Activated CD4-positive, alpha-beta T cell treated with anti-CD3 and anti-CD28 coated beads, Interleukin-2, amount 10 ng/mL, durations not matched to agents 24 days and 14 days (primary cell): Measurements from ENCODE around the gene FANCD2OS. TPM values are rescaled to one million over a fixed set of nuclear protein-coding genes. Genes with fewer than 3 reads are reported as not detected.
A peak's percentile ranks its signal among the peaks of the same experiment; 100 is the strongest.
"Not testable (repeated sequence)": the region's sequence is repeated elsewhere in the genome, so short reads cannot be mapped to it uniquely, and the experiment has no call there.

Experiments
- DNase-seq: peaks from one replicate; pipeline ENCODE4 v3.0.0; 2022
- H3K27ac Mint-ChIP-seq: one replicate; pipeline ENCODE4 v1.8.0; 2022; ENCODE audit warnings: mild to moderate bottlenecking, mixed read lengths
- H3K27me3 Mint-ChIP-seq: one replicate; pipeline ENCODE4 v1.8.0; 2022; ENCODE audit warnings: mixed read lengths
- H3K36me3 Mint-ChIP-seq: one replicate; pipeline ENCODE4 v1.8.0; 2022; ENCODE audit warnings: low read depth, mild to moderate bottlenecking, mixed read lengths
- H3K4me1 Mint-ChIP-seq: one replicate; pipeline ENCODE4 v1.8.0; 2021; ENCODE audit warnings: mixed read lengths
- H3K4me3 Mint-ChIP-seq: one replicate; pipeline ENCODE4 v1.8.0; 2022; ENCODE audit warnings: mild to moderate bottlenecking, moderate library complexity, mixed read lengths
- H3K9me3 Mint-ChIP-seq: one replicate; pipeline ENCODE4 v1.8.0; 2021; ENCODE audit warnings: mixed read lengths
- intact Hi-C: fragments of 100-400 bp; cut with micrococcal nuclease; formaldehyde crosslinking; loops from one replicate; pipeline ENCODE4 v1.15.1; 2023
- total RNA-seq: library from RNA; stranded (reverse); gene quantifications from 2 replicates; pipeline ENCODE4 v1.2.3, GENCODE V29; 2022

FANCD2OS gene, protein sequence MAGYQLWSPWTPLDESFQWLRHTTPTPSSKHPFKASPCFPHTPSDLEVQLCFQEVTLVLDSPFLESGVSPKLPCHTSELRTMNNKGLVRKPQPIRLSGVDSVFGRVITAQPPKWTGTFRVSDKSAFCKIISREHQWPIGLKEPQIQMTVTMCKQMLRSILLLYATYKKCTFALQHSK
- not detected in 2 replicates for total RNA-seq

DNA sequence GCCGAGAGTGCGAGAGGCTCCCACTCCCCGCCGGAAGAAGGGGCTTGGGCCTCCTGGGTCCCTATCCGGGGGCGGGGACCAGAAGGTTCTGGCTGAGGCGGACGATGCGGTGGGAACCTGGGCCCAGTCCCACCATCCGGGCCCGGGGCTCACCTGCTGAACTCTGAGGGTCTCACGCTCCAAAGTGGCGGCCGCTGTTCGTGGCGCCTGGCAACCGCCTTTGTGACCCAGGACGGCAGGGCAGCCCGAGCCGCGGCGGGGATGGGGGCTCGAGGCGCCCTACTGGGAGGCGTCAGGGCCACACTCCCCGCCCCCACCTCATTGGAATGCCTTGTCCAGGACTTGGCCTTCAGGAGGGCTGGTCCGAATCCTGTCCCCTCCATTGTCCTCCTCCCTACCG lies at the start of gene FANCD2OS:
Gene FANCD2OS, minus strand, starts transcription at position 165 of the 400 bp plus-strand sequence. CDS start 3,481 bp downstream, outside the sequence.
- H3K27ac Mint-ChIP-seq: no peak within 1 kb of the TSS
- no peaks in the 10 kb centered on the region for H3K4me1 Mint-ChIP-seq
- no peak for DNase-seq
- H3K36me3 Mint-ChIP-seq: no peaks in the 10 kb centered on the region
- no peak within 1 kb of the TSS for H3K4me3 Mint-ChIP-seq
- no peaks in the 10 kb centered on the region for H3K9me3 Mint-ChIP-seq
- intact Hi-C loops: no loop called here
- no peaks in the 10 kb centered on the region for H3K27me3 Mint-ChIP-seq

DNA sequence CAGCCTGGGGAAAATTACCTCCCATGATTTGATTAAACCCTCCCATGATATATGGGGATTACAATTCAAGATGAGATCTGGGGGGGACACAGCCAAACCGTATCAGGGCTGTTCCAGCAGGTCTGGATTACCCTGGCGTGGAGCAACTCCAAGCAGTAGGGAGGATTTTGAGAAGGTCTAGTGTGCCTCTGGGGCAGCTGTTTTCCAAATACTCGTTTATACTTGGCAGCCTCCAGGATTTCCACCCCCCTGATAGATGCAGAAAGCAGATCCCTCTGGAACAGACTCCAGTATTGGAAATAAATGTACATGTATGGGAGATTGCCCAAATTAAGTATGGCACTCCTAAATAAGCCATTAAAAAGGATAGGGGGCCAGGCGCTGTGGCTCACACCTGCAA lies 49.0 kb upstream of the FANCD2OS start:
- intact Hi-C loops: no loop called here
- Mint-ChIP-seq H3K4me3 (no peak overlapping the region), H3K36me3 (peaks cover 36% of the 10 kb centered on the region), H3K9me3 (peaks cover 5% of the 10 kb centered on the region), H3K27me3 (no peaks in the 10 kb centered on the region), H3K27ac (no peak overlapping the region), H3K4me1 (peaks cover 8% of the 10 kb centered on the region)
- DNase-seq: no peak

- peaks cover 46% of the 10 kb centered on the region for H3K36me3 Mint-ChIP-seq
- no peak overlapping the region for H3K4me3 Mint-ChIP-seq
- no peaks in the 10 kb centered on the region for H3K27me3 Mint-ChIP-seq
- no peak for DNase-seq
- intact Hi-C loops: no loop called here
- peak overlapping the region; percentile 53 for H3K27ac Mint-ChIP-seq
- H3K4me1 Mint-ChIP-seq: peaks cover 6% of the 10 kb centered on the region
- peaks cover 5% of the 10 kb centered on the region for H3K9me3 Mint-ChIP-seq
These were observed 47.6 kb upstream of the FANCD2OS start for GRCh38 chr3:10155658-10156057.

DNA sequence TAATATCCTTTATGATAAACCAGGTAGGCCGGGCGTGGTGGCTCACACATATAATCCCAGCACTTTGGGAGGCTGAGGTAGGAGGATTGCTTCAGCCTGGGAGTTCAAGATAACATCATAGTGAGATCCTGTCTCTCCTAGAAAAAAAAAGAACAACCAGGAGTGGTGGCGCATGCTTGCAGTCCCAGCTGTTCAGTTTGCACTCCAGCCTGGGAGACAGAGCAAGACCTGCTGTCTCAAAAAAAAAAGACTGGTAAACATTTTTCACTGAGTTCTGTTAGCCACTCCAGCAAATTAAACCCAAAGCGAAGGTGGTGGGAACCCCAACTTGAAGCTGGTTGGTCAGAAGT lies 47.0 kb upstream of the FANCD2OS start:
- no peak overlapping the region for H3K27ac Mint-ChIP-seq
- DNase-seq: no peak
- peaks cover 52% of the 10 kb centered on the region for H3K36me3 Mint-ChIP-seq
- H3K27me3 Mint-ChIP-seq: no peaks in the 10 kb centered on the region
- peaks cover 5% of the 10 kb centered on the region for H3K9me3 Mint-ChIP-seq
- H3K4me3 Mint-ChIP-seq: no peak overlapping the region
- H3K4me1 Mint-ChIP-seq: peaks cover 6% of the 10 kb centered on the region
- intact Hi-C loops: no loop called here

DNA sequence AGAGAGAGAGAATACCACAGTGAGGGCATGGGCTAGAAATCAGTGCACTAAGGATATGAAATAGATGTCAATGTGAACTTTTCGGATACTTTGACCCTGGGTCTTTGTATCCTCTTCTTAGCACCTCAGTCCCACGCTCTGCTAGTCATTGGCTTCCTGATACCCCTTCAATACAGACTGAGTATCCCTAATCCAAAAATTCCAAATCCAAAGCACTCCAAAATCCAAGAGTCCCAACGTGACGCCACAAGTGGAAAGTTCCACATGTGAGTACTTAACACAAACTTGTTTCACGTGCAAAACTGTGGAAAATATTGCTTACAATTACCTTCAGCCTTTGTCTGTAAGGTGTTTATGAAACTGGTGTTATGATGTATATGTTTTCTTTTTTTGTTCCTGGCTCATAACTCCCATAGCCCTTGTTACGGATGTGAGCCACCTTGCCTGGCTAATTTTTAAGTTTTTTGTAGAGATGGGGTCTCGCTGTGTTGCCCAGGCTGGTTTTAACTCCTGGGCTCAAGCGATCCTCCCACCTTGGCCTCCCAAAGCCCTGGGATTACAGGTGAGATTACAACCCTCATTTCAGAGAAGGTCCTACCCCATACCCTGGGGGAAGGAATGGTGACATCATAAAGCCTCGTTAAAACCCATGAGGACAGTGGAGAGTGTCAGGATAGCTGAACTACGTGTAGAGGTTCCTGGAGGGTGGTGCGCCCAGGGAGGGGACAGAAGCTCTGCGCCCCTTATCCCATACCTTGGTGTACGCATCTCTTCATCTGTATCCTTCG lies 46.5 kb upstream of the FANCD2OS start:
- intact Hi-C loops: no loop called here
- peaks cover 57% of the 10 kb centered on the region for H3K36me3 Mint-ChIP-seq
- H3K9me3 Mint-ChIP-seq: peaks cover 5% of the 10 kb centered on the region
- no peak overlapping the region for H3K4me3 Mint-ChIP-seq
- H3K4me1 Mint-ChIP-seq: peaks cover 8% of the 10 kb centered on the region
- H3K27me3 Mint-ChIP-seq: no peaks in the 10 kb centered on the region
- no peak overlapping the region for H3K27ac Mint-ChIP-seq
- no peak for DNase-seq

DNA sequence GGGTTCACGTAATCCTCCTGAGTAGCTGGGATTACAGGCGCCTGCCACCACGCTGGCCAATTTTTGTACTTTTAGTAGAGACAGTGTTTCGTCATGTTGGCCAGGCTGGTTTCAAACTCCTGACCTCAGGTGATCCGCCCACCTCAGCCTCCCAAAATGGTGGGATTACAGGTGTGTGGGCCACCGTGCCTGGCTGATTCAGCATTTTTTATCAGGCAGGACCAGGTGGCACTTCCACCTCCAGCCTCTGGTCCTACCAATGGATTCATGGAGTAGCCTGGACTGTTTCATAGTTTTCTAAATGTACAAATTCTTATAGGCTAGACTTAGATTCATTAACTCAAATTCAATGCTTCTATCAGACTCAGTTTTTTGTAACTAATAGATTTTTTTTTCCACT lies 42.9 kb upstream of the FANCD2OS start:
- intact Hi-C loops: no loop called here
- H3K4me3 Mint-ChIP-seq: no peak overlapping the region
- no peak for DNase-seq
- peaks cover 68% of the 10 kb centered on the region for H3K36me3 Mint-ChIP-seq
- H3K27me3 Mint-ChIP-seq: no peaks in the 10 kb centered on the region
- peaks cover under 1% of the 10 kb centered on the region for H3K9me3 Mint-ChIP-seq
- H3K4me1 Mint-ChIP-seq: peaks cover 14% of the 10 kb centered on the region
- no peak overlapping the region for H3K27ac Mint-ChIP-seq

- Mint-ChIP-seq H3K36me3 (peaks cover 63% of the 10 kb centered on the region), H3K9me3 (no peaks in the 10 kb centered on the region), H3K4me3 (no peak overlapping the region), H3K4me1 (peaks cover 17% of the 10 kb centered on the region), H3K27me3 (no peaks in the 10 kb centered on the region), H3K27ac (no peak overlapping the region)
- intact Hi-C loops: no loop called here
- DNase-seq: no peak
These were observed 41.2 kb upstream of the FANCD2OS start for GRCh38 chr3:10149226-10149625.

DNA sequence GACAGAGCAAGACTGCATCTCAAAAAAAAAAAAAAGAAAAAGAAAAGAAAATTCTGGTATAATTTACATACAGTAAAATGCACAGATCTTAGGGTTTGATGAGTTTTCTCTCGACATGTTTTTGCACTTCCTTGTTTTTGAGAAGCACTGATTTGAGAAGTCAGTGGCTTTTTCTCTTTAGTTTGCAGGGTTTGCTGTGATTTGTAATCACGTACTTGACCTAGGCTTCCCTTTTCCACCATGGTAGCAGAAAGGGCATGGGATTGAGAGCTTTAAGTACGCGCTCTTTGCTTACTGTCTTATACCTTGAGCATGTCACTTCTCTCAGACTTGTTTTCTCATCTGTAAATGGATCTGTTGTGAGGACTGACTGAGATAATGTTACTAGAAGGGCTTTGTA lies 37.6 kb upstream of the FANCD2OS start:
- Mint-ChIP-seq H3K4me1 (peaks cover 28% of the 10 kb centered on the region), H3K27me3 (no peaks in the 10 kb centered on the region), H3K4me3 (peak overlapping the region; percentile 75), H3K9me3 (no peaks in the 10 kb centered on the region), H3K36me3 (peaks cover 51% of the 10 kb centered on the region), H3K27ac (peak overlapping the region; percentile 49)
- DNase-seq: no peak
- intact Hi-C loops: no loop called here

GRCh38 chr3:10142707-10143560 lies 34.9 kb upstream of the FANCD2OS start:
- Mint-ChIP-seq H3K9me3 (no peaks in the 10 kb centered on the region), H3K4me1 (peaks cover 26% of the 10 kb centered on the region), H3K4me3 (peak overlapping the region; percentile 96), H3K36me3 (peaks cover 32% of the 10 kb centered on the region), H3K27me3 (no peaks in the 10 kb centered on the region), H3K27ac (peak overlapping the region; percentile 88)
- DNase-seq: peak; percentile 72
- intact Hi-C loops: loop anchor here (1.0 to 2.0 kb wide), 3 partner anchors 50 to 107 kb away; no protein-coding TSS in a partner anchor

GRCh38 chr3:10140996-10141546 lies 33.0 kb upstream of the FANCD2OS start:
- Mint-ChIP-seq H3K4me1 (peaks cover 20% of the 10 kb centered on the region), H3K36me3 (peaks cover 25% of the 10 kb centered on the region), H3K27ac (peak overlapping the region; percentile 88), H3K9me3 (no peaks in the 10 kb centered on the region), H3K4me3 (peak overlapping the region; percentile 96), H3K27me3 (no peaks in the 10 kb centered on the region)
- intact Hi-C loops: loop anchor here (1.0 kb wide), 2 partner anchors 26 to 115 kb away; partner anchors contain the start of genes BRK1 and FANCD2
- DNase-seq: no peak

- H3K36me3 Mint-ChIP-seq: no peaks in the 10 kb centered on the region
- intact Hi-C loops: no loop called here
- no peaks in the 10 kb centered on the region for H3K9me3 Mint-ChIP-seq
- no peak overlapping the region for H3K27ac Mint-ChIP-seq
- H3K4me1 Mint-ChIP-seq: peaks cover 7% of the 10 kb centered on the region
- no peaks in the 10 kb centered on the region for H3K27me3 Mint-ChIP-seq
- no peak overlapping the region for H3K4me3 Mint-ChIP-seq
- no peak for DNase-seq
These were observed 29.1 kb upstream of the FANCD2OS start for GRCh38 chr3:10137178-10137577.

DNA sequence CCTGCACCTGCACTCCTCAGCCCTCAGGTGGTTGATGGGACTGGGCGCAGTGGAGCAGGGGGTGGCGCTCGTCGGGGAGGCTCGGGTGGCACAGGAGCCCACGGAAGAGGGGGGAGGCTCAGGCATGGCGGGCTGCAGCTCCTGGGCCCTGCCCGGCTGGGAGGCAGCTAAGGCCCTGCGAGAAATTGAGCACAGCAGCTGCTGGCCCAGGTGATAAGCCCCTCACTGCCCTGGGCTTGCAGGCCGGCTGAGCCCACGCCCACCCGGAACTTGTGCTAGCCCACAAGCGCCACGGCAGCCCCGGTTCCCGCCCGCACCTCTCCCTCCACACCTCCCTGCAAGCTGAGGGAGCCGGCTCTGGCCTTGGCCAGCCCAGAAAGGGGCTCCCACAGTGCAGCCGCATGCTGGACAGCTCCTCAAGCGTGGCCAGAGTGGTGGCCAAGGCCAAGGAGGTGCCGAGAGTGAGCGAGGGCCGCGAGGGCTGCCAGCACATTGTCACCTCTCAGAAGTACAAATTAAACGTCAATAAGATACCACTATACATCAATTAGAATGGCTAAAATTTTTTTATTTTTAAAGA lies 28.5 kb upstream of the FANCD2OS start:
- H3K4me3 Mint-ChIP-seq: no peak overlapping the region
- H3K36me3 Mint-ChIP-seq: no peaks in the 10 kb centered on the region
- no peaks in the 10 kb centered on the region for H3K27me3 Mint-ChIP-seq
- intact Hi-C loops: no loop called here
- no peak for DNase-seq
- no peaks in the 10 kb centered on the region for H3K9me3 Mint-ChIP-seq
- H3K4me1 Mint-ChIP-seq: peaks cover 7% of the 10 kb centered on the region
- no peak overlapping the region for H3K27ac Mint-ChIP-seq

DNA sequence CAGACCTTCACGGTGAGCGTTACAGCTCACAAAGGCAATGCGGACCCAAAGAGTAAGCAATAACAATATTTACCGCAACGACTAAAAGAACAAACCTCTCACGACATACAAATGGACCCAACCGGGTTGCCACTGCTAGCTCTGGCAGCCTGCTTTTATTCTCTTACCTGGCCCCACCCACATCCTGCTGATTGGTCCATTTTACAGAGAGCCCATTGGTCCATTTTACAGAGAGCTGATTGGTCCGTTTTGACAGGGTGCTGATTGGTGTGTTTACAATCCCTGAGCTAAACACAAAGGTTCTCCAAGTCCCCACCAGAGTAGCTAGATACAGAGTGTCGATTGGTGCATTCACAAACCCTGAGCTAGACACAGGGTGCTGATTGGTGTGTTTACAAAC lies 27.8 kb upstream of the FANCD2OS start:
- H3K27me3 Mint-ChIP-seq, H3K4me1 Mint-ChIP-seq, H3K4me3 Mint-ChIP-seq, intact Hi-C loops, H3K36me3 Mint-ChIP-seq, DNase-seq, H3K9me3 Mint-ChIP-seq, H3K27ac Mint-ChIP-seq: not testable (repeated sequence)
